GM12892 (cell line): ENCODE measurements around the gene TNRC6C.

Experiments used
- POLR2A ChIP-seq: IDR thresholded peaks from 2 replicates; pipeline ENCODE4 v1.6.1; 2011; ENCODE audit warnings: low read depth, low read length, control low read depth
- POLR2AphosphoS5 ChIP-seq: IDR thresholded peaks from 2 replicates; pipeline ENCODE4 v1.6.1; 2011; ENCODE audit warnings: low read depth, low read length, control low read depth
- TAF1 ChIP-seq: IDR thresholded peaks from 2 replicates; pipeline ENCODE4 v1.6.1; 2011; ENCODE audit warnings: low read depth, mild to moderate bottlenecking, control low read depth, low read length, borderline replicate concordance

- no peak for TF ChIP-seq POLR2AphosphoS5
- TF ChIP-seq TAF1: no peak
- TF ChIP-seq POLR2A: no peak
These were observed 78.8 kb downstream of the TNRC6C start for GRCh38 chr17:78037280-78037679.
